GM19238 (cell line): ENCODE data around the gene ZCCHC17.
A peak's percentile ranks its signal among the peaks of the same experiment; 100 is the strongest.
"Not testable (repeated sequence)": the region's sequence is repeated elsewhere in the genome, so short reads cannot be mapped to it uniquely, and the experiment has no call there.

Source experiments
- DNase-seq: peaks from one replicate; pipeline ENCODE4 v3.0.0; 2011; ENCODE audit warnings: low spot score; ENCODE audit not compliant: insufficient read length

The ZCCHC17 gene

DNA sequence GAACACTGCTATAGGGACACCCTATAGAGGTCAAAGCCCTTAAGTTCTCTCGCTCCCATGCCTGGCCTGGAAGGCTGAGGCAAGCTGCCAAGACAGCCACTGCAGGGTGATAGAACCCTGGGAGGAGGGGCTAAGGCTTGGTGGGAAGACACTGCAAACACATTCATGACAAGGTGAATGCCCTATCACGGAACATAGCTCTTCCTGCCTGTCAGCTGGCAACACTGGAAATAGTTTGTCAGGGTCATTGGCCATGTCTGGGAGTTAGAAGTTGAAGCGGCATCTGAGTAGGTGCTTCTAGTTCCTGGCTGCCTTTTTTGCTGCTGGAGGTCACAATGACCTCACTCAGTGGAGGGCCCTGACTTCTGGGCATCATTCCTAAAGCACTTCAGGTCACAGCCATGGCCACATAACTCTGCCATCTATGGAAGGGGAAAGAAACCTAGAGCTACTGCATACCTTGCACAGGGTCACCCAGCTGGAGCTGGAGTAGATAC is 71.8 kb downstream of the ZCCHC17 start:
- DNase-seq = no peak

DNA sequence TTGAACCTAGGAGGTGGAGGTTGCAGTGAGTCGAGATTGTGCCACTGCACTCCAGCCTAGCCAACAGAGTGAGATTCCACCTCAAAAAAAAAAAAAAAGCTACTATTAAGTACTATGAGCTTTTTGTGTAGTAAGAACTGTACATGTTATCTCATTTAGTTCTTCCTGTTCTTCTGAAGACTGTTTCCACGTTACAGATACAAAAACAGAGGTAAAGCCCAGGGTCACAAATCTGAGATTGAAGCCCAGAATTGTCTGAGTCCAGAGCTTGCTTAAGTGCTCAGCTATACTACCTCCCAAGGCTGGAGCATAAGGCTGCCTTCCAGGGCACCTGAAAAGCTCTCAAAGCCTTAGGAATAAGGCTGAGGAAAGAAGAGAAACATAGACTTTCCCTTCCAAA is 73.2 kb downstream of the ZCCHC17 start:
- DNase-seq = no peak

DNA sequence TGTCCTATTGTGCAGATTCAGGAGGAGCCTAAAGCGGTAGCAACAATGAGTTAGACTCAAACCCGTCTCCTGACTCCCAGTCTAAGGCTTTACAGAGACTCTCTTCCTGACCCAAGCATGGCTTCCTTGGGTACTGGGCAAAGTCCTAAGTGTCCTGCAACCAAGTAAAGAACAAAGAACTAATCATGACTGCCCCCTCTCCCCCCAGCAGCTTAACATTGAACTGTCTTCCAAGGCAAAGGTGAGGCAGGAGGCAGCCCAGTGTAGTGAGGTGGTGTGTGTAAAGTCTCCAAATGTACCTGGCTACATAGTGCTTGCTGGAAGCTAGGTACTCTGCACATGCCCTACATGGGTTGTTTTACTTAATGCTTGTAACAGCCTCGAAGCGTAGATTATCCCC is 73.7 kb downstream of the ZCCHC17 start:
- DNase-seq = no peak

DNA sequence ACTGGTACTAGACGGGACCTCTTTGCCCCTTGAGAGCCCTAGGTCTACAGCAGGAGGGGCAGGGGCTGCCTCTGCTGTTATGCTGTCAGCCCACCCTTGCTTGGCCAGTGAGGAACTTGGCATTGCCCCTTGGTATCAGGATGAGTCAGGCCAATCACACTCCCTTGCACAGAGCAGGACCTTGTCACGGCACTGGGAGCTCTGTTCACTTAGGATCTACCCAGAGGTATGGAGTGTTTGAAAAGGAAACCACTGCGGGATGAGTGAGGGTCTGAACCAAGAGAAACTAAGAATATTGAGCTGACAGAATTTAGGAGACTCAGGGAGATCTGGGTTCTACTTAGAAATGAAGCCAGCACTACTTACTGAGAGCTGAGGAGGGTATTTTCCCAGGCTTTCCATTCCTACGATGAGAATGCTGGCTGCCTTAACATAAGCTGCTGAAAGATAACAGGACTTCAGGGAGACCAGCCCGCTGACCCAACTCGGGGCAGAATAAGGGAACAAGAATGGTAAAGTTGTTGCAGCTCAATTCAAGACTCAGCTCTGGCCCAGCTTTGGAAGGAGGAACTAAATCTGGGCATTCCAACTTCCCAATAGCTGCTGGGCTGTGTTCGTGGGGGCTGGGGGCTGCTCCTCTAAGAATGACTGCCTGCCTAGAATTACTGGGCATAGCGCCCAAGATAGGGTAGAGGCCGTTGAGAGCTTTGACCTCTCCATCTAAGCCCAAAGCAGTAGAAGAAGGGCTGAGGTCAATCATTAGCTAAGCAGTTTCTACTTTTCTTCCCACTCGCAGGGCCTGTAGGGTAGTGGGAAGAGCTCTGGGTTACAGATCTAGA is 74.5 kb downstream of the ZCCHC17 start:
- DNase-seq = no peak

DNA sequence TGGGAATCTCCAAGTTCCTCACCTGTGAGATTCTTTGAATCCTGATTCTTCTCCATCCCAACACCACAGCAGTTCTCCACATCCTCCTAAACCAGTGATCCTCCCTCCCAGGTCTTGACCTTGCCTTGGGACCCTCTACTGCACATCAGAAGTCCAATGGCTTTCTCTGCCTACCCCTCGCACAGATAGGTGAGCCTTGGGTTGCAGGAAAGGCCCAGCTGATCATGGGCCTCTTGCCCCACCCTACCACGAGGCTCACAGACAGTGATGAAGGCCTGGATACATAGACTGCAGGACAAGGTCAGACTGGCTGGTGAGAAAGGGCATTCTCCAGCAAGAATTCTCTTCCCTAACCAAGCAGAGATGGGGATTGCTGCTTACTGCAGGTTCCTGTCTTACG is 75.2 kb downstream of the ZCCHC17 start:
- no peak for DNase-seq

DNA sequence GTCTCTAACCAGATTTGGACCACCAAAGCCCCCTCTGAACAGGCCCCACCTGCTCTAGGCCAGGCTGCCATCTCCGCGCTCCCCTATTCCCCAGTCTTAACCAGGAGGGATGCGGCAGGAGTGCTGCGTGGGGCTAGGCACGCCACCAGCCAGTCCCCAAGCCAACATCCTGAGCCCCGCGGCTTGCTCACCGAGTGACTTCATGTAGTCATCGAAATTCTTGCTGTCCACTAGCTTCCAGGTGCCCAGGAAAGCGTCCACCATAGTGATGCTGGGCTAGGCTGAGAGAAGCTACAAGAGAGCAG is 75.9 kb downstream of the ZCCHC17 start:
- no peak for DNase-seq

DNA sequence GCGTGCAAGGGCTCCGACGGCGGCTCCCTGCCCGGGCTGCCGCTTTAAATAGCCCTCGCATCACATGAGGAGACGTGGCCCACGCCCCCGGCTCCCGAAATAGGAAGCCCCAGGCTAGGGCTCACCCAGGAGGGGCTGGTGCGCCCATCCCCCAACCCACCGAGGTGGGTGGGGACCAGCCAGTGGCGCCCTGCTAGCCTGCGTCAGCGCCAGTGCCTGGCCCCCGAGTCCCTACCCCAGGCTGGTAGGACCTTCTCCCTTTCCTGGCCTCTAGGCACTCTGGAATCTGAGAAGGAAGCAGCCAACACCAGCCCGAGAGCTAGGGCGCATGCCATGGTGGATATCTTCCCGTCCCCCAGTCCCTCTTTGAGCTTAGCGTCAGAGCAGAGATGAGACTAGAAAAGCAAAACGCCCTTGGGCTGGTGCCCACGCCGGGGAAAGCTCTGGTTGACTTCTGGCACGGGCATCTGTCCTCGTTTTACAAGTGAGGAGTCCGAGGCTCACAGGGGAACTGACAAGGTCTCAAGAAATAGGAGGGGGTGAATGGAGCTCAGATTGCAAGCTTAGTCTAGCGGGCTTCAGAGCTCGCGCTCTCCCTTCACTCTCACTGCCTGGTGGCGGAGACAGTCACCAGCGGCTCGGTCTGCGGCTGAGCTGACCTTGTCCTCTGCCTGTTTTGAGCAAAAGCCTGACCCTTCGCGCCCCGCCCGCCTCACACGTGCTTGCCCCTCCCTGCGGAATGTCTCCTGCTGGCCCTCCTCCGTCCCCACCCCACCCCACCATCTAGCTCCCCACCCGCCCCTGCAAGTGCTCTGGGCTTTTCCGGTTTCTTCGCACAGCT is 76.4 kb downstream of the ZCCHC17 start, which contains the start of gene FABP3:
FABP3 (minus strand) TSS at position 21 of the 841 bp plus-strand sequence. CDS start 62 bp downstream, outside the sequence.
- DNase-seq = peak; percentile 33

DNA sequence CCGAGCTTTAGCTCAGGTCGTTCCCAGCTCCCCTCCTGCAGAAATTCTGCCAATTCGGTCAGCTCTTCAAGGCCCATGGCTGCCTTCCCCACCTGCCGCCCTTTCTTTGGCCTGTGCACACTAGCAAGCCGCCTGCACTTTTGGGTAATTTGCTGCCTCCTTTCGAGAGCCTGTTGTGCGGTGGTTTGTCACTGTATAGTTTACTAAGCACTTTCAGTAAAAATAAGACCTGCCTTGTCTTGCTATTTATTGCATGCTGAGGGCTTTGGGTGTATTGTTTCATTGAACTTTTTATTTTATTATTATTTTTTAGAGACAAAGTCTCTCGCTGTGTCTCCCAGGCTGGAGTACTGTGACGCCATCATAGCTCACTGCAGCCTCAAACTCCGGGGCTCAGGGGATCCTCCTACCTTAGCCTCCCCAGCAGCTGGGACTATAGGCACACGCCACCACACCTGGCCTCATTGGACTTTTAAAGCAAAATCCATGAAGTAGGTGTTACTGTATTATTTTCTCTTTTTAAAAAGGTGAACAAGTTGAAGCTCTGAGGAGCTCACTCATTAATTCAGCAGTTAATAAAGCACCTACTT is 77.2 kb downstream of the ZCCHC17 start:
- no peak for DNase-seq

DNA sequence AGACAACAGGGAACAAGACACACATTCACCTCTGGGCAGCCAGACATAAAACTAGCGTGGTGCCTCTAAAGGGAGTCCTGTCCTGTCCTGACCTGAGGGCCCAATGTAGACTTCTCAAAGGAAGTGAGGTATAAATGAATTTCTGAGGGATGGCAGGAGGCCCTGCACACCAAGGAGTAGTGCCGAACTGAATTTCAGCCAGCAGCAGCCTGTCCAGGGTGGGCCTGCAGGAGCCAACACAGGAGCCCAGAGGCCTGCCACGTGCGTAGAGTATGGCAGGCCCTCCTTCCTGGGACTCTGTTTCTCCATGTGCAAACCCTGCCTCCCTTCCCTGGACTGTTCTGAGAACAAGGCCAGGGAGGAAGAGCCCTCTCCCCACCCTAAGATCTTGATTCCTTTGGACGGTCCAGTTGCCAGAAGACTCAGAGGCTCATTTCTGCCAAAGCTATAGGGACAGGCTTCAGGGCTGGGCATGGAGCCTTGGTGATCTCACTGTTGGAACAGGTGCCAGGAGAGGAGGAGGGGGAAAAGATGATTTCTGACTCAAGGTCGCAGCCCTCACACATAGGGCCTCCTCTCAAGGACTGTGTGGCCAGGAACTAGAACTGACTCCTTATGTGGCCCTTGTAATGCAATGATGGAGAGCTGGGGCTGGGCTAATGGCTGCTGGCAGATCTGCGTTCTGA is 77.8 kb downstream of the ZCCHC17 start:
- DNase-seq = no peak

DNA sequence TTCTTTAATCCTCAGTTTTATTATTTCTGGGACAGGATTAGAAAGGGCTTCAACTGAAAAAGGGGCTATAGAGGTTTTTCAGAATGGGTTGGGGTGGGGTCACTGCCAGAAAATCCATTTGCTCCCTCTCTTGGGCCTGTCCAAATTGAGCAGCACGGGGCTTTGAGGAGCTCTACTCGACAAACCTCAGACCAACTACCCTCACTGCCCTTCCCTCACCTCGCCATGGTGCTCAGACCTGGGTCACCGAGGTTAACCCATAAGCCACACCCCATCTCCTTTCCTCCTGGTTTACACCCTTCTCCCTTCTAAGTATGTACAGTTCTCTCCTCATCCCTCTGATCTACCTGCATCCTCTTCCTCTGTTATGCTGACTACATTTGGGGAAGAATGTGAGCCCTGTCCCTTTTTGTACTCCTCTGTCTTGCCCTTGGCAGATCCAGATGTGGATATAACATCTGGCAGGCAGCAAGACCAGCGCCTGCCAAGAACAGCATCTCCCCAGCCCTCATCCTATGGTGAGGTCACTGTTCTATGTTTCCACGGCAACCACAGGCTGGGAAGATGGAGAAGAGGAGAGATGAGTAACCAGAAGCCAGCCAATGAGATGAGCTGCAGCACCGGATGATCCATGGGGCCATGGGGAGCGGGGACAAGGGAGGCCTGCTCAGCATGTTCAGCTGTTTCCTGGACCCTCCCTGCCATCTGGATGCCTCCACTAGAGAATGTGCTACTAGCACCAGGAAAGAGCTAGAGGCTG is 79.7 kb downstream of the ZCCHC17 start:
- DNase-seq = no peak

DNA sequence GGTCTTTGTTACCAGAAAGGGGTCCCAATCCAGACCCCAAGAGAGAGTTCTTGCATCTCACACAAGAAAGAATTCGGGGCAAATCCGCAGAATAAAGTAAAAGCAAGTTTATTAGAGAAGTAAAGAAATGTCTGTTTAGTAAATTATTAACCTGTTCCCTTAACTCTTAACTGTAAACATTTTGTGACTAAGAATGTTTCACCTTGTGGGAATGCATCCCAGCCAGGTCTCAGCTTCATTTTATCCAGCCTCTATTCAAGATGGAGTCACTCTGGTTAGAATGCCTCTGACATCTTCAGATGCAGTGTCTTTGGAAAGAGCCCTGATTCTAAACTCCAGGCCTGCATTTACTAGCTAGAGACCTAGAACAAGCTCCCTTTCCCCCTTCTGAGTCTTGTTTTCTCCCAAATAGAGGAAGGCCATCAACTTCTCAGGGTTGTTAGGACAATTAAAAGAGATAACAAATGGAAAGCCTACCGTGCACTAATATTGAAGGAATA is 80.6 kb downstream of the ZCCHC17 start:
- no peak for DNase-seq

DNA sequence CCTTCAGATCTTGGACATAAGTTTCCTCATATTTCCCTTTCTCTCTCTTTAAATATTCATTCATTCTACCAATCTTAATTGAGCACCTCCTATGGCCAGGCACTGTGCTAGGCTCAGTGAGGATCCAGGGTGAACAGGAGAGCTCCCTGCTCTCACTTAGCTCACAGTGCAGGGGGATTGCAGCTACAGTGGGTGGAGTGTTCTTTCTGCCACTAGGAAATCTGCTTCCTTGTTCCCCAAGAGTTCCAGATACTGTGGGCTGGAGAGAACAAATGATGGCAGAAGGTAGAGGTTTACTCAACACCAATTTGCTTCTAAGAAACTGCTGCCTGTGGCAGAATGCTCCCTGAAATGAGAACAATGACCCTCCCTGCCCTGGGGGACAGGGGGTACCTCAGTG is 81.2 kb downstream of the ZCCHC17 start:
- DNase-seq = no peak

DNA sequence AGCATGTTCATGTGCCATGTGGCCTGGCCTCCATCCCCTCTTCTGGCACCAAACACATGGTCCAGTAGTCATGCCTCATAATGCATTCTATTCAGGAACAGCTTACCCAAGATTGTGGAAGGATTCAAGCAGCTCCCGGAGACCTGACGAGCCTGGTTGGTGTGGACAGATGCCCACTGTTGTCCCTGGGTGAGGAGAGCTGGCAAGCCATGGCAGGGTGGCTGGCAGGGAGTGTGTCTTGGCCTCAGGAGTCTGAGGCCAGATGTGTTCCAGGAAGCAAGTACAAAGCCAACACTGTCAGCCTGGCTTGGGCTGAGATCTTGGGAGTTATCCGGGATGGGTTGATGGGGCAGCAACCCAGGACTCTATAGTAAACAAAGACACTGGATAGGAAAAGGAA is 83.3 kb downstream of the ZCCHC17 start:
- DNase-seq = no peak

DNA sequence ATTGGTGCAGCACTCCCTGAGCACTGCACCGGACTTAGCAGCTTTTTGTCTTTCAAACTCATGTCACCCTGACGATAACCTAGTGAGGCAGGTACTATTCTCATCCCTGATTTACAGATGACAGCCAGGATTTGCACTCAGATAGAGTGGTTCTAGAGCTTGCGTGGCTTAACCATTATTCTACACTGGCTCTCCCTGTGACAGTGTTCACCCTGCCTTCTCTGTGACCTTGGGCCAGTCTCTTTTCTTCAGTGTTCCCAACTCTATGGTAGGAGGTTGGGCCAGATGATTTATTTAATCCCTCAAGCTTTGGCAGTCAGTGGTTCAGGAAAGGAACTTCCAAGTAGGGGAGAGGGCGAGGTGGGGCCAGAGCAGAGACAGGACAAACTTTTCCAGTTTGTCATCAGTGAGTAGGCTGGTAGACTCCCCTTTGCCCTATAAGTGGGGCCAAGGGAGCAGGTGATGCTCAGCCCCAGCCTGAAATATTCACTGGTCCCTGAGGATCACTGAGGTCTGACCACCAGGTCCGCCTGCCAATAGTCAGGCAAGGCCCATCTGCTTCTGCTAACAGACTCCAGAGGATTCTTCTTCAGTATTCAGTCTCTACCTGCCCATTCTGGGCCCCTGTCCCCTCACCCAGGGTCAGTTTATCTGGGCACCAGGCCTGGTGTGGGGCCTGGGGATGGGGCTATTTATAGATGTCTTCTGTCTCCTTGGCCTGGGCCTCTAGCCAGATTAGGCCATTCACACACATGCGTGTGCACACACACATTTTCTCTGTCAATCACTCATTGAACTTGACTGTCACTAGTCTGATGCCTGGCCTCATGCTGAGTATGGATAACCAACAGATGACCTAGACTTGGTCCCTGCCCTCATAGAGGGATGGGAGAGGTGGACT is 84.8 kb downstream of the ZCCHC17 start:
- no peak for DNase-seq

DNA sequence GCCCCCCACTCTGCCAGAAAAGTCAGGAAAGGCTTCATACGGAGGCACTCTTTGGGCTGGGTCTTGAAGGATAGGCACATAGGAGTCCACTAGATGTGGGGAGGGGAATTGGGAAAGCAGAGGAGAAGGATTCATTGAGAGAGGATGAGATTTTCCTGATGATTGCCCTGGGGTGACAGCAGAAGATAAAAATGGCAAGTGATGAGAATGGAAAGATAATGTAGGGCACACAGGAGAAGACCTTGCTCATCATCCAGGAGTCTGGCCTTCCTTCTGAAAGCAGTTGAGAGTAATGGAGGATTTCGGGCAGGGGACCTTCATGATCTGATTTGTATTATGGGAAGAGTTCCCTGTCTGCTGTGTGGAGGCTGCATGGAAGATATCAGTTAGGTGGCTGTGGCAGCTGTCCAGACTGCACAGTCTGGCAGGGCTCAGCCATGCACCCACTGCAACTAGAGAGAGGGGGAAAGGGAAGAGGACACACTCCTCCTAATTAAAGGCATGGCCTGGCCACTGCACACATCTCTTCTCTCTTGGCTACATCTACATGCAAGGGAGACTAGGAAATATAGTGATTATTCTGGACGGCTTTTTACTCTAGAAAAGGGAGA is 85.7 kb downstream of the ZCCHC17 start:
- DNase-seq = no peak

DNA sequence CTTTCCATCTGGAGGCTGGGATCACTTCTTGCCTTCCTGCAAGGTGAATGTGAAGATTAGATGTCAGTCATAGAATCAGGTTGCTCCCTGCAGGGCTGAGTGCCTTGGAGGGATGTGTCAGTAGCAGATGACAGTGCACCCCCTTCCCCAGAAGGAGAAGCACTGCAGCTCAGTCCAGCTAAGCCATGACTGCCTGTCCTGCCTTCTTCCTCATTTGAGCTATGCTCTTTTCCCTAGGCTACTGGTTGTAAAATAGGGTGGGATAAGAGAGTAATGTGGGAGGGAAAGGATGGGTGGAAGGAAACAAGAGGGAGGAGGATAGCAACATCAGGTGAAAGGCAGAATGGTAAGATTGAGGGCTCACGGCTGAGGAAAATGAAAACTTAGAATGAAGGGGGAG is 87.1 kb downstream of the ZCCHC17 start:
- no peak for DNase-seq

DNA sequence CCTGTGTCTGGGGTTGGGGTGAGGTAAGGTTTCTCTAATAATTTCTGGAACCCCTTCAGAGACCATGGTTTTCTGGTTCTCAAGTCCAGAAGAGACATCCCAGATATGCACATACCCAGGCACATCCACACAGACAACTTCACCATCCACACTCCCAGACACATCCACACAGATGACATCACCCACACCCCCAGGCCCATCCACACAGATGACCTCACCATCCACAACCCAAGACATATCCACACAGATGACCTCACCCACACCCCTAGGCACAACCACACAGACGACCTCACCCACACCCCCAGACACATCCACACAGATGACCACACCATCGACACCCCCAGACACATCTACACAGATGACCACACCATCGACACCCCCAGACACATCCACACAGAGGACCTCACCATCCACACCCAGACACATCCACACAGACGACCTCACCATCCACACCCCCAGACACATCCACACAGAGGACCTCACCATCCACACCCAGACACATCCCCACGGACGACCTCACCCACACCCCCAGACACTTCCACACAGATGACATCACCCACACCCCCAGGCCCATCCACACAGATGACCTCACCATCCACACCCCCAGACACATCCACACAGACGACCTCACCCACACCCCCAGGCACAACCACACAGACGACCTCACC is 89.9 kb downstream of the ZCCHC17 start:
- not testable (repeated sequence) for DNase-seq

DNA sequence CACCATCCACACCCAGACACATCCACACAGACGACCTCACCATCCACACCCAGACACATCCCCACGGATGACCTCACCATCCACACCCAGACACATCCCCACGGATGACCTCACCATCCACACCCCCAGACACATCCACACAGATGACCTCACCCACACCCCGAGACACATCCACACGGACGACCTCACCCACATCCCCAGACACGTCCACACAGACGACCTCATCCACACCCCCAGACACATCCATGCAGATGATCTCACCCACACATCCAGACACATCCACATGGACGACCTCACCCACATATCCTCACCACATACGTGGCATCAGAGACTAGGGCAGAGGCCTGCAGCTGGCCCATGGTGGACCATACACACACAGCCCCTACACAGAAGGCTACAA is 90.8 kb downstream of the ZCCHC17 start:
- DNase-seq = no peak

DNA sequence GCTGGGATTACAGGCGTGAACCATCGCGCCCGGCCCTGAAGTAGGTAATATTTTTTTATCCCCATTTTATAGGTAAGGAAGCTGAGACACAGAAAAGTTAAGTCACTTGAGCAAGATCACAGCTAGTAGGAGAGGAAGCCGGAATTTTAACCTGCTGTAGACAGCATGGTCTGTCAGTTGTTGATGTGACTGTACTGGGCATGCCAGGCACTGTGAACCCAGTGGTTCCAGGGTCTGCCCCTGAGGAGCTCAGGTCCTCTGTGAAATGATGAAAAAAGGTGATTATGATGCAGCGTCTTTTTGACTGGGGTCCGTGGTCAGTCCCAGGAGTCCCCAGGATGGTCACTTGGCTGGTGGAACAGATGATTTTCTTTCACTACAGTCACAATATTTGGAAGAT is 92.8 kb downstream of the ZCCHC17 start:
- no peak for DNase-seq
